ENCODE measurements around the gene TBC1D10A. TPM values are rescaled to one million over a fixed set of nuclear protein-coding genes. Genes with fewer than 3 reads are reported as not detected.
"Not testable (repeated sequence)": the region's sequence is repeated elsewhere in the genome, so short reads cannot be mapped to it uniquely, and the experiment has no call there.

Gene TBC1D10A
- total and polyA plus RNA-seq, 5 experiments from 2014 or later, result 56.7 to 83.4 (median 66.7) TPM

- Mint-ChIP-seq H3K9me3 (no peaks in the 10 kb centered on the region), H3K36me3 (peaks cover 0 to 100% (median 36%) of the 10 kb centered on the region in 3 donors), H3K4me1 (peaks cover 0 to 10% (median 3%) of the 10 kb centered on the region in 4 donors), H3K4me3 (no peak overlapping the region), H3K27ac (peak overlapping the region in 3 of 10 donors; percentile 36 to 91 (median 80)), H3K27me3 (no peaks in the 10 kb centered on the region)
- DNase-seq (no peak), ATAC-seq (no peak)
- POLR2A ChIA-PET, result interaction anchor here (1.0 to 2.8 kb wide), 5 partner anchors 13 to 52 kb away, joined by 3 to 10 read pairs (median 5); partner anchors contain the start of genes CASTOR1, CCDC157, SF3A1 and TBC1D10A
Measured at GRCh38 chr22:30340911-30341685, 14.4 kb upstream of the TBC1D10A start.

- POLR2A ChIA-PET, result interaction anchor here (2.8 kb wide), 1 partner anchor 50 kb away, joined by 9 read pairs; the partner anchor contains the start of gene CASTOR1
- peaks cover 0 to 100% (median 31%) of the 10 kb centered on the region in 3 donors for H3K36me3 Mint-ChIP-seq
- DNase-seq (peak in 1 of 10 donors; percentile 51), ATAC-seq (no peak)
- no peaks in the 10 kb centered on the region for H3K27me3 Mint-ChIP-seq
- H3K9me3 Mint-ChIP-seq, result no peaks in the 10 kb centered on the region
- no peak overlapping the region for H3K4me3 Mint-ChIP-seq
- peaks cover 0 to 7% (median 3%) of the 10 kb centered on the region in 4 donors for H3K4me1 Mint-ChIP-seq
- H3K27ac Mint-ChIP-seq, result peak overlapping the region in 5 of 10 donors; percentile 20 to 72 (median 33)
Measured at GRCh38 chr22:30338802-30339201, 12.1 kb upstream of the TBC1D10A start.

GRCh38 chr22:30338341-30338740, 11.6 kb upstream of the TBC1D10A start:
- ATAC-seq, H3K4me3 Mint-ChIP-seq, H3K4me1 Mint-ChIP-seq, DNase-seq, H3K27me3 Mint-ChIP-seq, POLR2A ChIA-PET, H3K9me3 Mint-ChIP-seq: not testable (repeated sequence)
- Mint-ChIP-seq H3K27ac (peak overlapping the region in 3 of 10 donors; percentile 27 to 72 (median 29)), H3K36me3 (peaks cover 0 to 100% (median 29%) of the 10 kb centered on the region in 3 donors)

- Mint-ChIP-seq H3K4me3 (no peak overlapping the region), H3K4me1 (peaks cover 0 to 6% (median 2%) of the 10 kb centered on the region in 4 donors), H3K36me3 (peaks cover 0 to 100% (median 27%) of the 10 kb centered on the region in 3 donors), H3K27ac (peak overlapping the region in 3 of 10 donors; percentile 32 to 61 (median 48)), H3K9me3 (no peaks in the 10 kb centered on the region), H3K27me3 (no peaks in the 10 kb centered on the region)
- POLR2A ChIA-PET, result interaction anchor here (1.9 to 2.8 kb wide), 2 partner anchors 19 to 48 kb away, joined by 5 to 12 read pairs; partner anchors contain the start of genes CASTOR1, CCDC157 and SF3A1
- DNase-seq (peak in 1 of 10 donors; percentile 18), ATAC-seq (no peak)
Measured at GRCh38 chr22:30337461-30337778, 10.7 kb upstream of the TBC1D10A start.

- Mint-ChIP-seq H3K4me1 (peaks cover 0 to 6% (median under 1%) of the 10 kb centered on the region in 4 donors), H3K27me3 (no peaks in the 10 kb centered on the region), H3K36me3 (peaks cover 0 to 99% (median 24%) of the 10 kb centered on the region in 3 donors), H3K9me3 (no peaks in the 10 kb centered on the region), H3K27ac (peak overlapping the region in 5 of 10 donors; percentile 27 to 81 (median 44)), H3K4me3 (no peak overlapping the region)
- POLR2A ChIA-PET, result interaction anchor here (0.7 to 2.8 kb wide), 4 partner anchors 13 to 48 kb away, joined by 3 to 12 read pairs (median 4); partner anchors contain the start of genes CASTOR1, CCDC157 and SF3A1
- DNase-seq (no peak), ATAC-seq (no peak)
Measured at GRCh38 chr22:30336752-30337460, 10.2 kb upstream of the TBC1D10A start.

GRCh38 chr22:30335236-30335635, 8.5 kb upstream of the TBC1D10A start:
- H3K4me3 Mint-ChIP-seq, result no peak overlapping the region
- peak overlapping the region in 6 of 10 donors; percentile 29 to 60 (median 38) for H3K27ac Mint-ChIP-seq
- no peaks in the 10 kb centered on the region for H3K9me3 Mint-ChIP-seq
- ATAC-seq (no peak), DNase-seq (peak in 1 of 10 donors; percentile 13)
- peaks cover 0 to 3% (median under 1%) of the 10 kb centered on the region in 4 donors for H3K4me1 Mint-ChIP-seq
- POLR2A ChIA-PET, result interaction anchor here (0.5 to 2.8 kb wide), 7 partner anchors 12 to 86 kb away, joined by 3 to 12 read pairs (median 5); partner anchors contain the start of genes CASTOR1, CCDC157 and SF3A1
- peaks cover 0 to 94% (median 22%) of the 10 kb centered on the region in 3 donors for H3K36me3 Mint-ChIP-seq
- no peaks in the 10 kb centered on the region for H3K27me3 Mint-ChIP-seq

- no peak for ATAC-seq
- DNase-seq, result peak in 1 of 10 donors; percentile 8
- Mint-ChIP-seq H3K27me3 (no peaks in the 10 kb centered on the region), H3K4me1 (peaks cover 0 to 3% (median under 1%) of the 10 kb centered on the region in 4 donors), H3K27ac (peak overlapping the region in 6 of 10 donors; percentile 5 to 70 (median 43)), H3K9me3 (no peaks in the 10 kb centered on the region), H3K36me3 (peaks cover 0 to 94% (median 22%) of the 10 kb centered on the region in 3 donors), H3K4me3 (no peak overlapping the region)
- POLR2A ChIA-PET, result interaction anchor here (1.0 to 1.5 kb wide), 4 partner anchors 11 to 87 kb away, joined by 3 to 6 read pairs (median 4); partner anchors contain the start of gene CASTOR1
Measured at GRCh38 chr22:30334646-30335045, 7.9 kb upstream of the TBC1D10A start.

GRCh38 chr22:30333707-30334087, 7.0 kb upstream of the TBC1D10A start:
- no peaks in the 10 kb centered on the region for H3K9me3 Mint-ChIP-seq
- no peak for ATAC-seq
- H3K27me3 Mint-ChIP-seq, result no peaks in the 10 kb centered on the region
- H3K4me1 Mint-ChIP-seq, result peaks cover 0 to 3% (median under 1%) of the 10 kb centered on the region in 4 donors
- DNase-seq, result no peak
- POLR2A ChIA-PET, result interaction anchor here (1.6 to 13.2 kb wide), 2 partner anchors 25 to 41 kb away, joined by 5 to 348 read pairs; partner anchors contain the start of gene CASTOR1
- H3K36me3 Mint-ChIP-seq, result peaks cover 0 to 86% (median 17%) of the 10 kb centered on the region in 3 donors
- H3K27ac Mint-ChIP-seq, result peak overlapping the region in 4 of 10 donors; percentile 19 to 89 (median 39)
- no peak overlapping the region for H3K4me3 Mint-ChIP-seq

- POLR2A ChIA-PET, result interaction anchor here (0.6 to 13.2 kb wide), 5 partner anchors 20 to 50 kb away, joined by 3 to 348 read pairs (median 5); partner anchors contain the start of gene CASTOR1
- Mint-ChIP-seq H3K4me3 (no peak overlapping the region), H3K36me3 (peaks cover 0 to 81% (median 17%) of the 10 kb centered on the region in 3 donors), H3K4me1 (peaks cover 0 to 4% (median 1%) of the 10 kb centered on the region in 4 donors), H3K9me3 (no peaks in the 10 kb centered on the region), H3K27me3 (no peaks in the 10 kb centered on the region), H3K27ac (peak overlapping the region in 5 of 10 donors; percentile 25 to 75 (median 43))
- ATAC-seq, result no peak
- peak in 1 of 10 donors; percentile 26 for DNase-seq
Measured at GRCh38 chr22:30332994-30333706, 6.4 kb upstream of the TBC1D10A start.

- H3K4me3 Mint-ChIP-seq, result no peak overlapping the region
- no peaks in the 10 kb centered on the region for H3K27me3 Mint-ChIP-seq
- peaks cover 5 to 8% (median 6%) of the 10 kb centered on the region in 4 donors for H3K4me1 Mint-ChIP-seq
- no peaks in the 10 kb centered on the region for H3K9me3 Mint-ChIP-seq
- POLR2A ChIA-PET, result interaction anchor here (0.6 to 13.2 kb wide), 5 partner anchors 20 to 49 kb away, joined by 3 to 348 read pairs (median 5); partner anchors contain the start of gene CASTOR1
- ATAC-seq, result no peak
- H3K36me3 Mint-ChIP-seq, result peaks cover 0 to 75% (median 12%) of the 10 kb centered on the region in 3 donors
- DNase-seq, result peak in 1 of 10 donors; percentile 43
- H3K27ac Mint-ChIP-seq, result peak overlapping the region in 6 of 10 donors; percentile 25 to 75 (median 49)
Measured at GRCh38 chr22:30332551-30332950, 5.8 kb upstream of the TBC1D10A start.

- Mint-ChIP-seq H3K27ac (peak overlapping the region in 9 of 10 donors; percentile 14 to 98 (median 85)), H3K36me3 (peaks cover 0 to 40% (median 10%) of the 10 kb centered on the region in 3 donors), H3K4me1 (peaks cover 25 to 38% (median 35%) of the 10 kb centered on the region in 4 donors), H3K4me3 (peak overlapping the region in 4 of 10 donors; percentile 6 to 89 (median 50)), H3K9me3 (no peaks in the 10 kb centered on the region), H3K27me3 (no peaks in the 10 kb centered on the region)
- POLR2A ChIA-PET, result interaction anchor here (1.0 to 18.7 kb wide), 7 partner anchors 14 to 63 kb away, joined by 3 to 424 read pairs (median 39); partner anchors contain the start of genes CASTOR1, CCDC157 and SF3A1
- no peak for DNase-seq
- no peak for ATAC-seq
Measured at GRCh38 chr22:30328466-30329049, 1.8 kb upstream of the TBC1D10A start.
